ENCODE data around the gene DBH.
A peak's percentile ranks its signal among the peaks of the same experiment; 100 is the strongest.

Gene DBH

GRCh38 chr9:133685653-133686609, 49.8 kb downstream of the DBH start:
- no peak for DNase-seq

GRCh38 chr9:133686642-133687575, 50.7 kb downstream of the DBH start:
- DNase-seq: no peak

- no peak for DNase-seq
These were observed 51.9 kb downstream of the DBH start for GRCh38 chr9:133687856-133688761.

DNA sequence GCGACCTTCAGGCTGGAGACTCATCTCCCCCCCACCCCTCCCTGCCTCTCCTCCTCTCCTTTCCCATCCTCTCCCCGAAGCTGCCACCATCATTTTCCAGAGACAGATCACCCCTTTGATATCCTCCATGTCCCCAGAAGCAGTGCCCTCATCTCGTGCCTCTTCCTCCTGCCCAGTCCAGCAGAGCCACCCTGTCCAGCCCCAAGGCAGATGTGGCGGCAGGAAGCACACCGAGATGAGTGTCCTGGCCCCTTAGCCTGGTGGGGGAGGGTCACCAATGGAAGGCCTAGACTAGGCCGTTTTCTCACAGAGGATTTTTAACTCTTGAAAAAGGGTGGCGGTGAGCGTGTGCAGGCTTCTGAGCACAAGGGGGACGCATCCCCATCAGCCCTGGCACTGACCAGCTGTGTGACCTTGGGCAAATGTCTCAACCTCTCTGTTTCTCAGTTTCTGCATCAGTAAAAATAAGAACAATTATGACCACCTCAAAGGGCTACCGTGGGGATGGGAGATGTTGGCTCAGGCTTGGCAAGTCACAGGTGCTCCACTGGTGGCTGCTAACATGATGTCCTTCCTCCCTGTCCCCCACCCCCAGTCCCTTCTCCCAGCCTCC, 53.1 kb downstream of the DBH start:
- no peak for DNase-seq

GRCh38 chr9:133690081-133690561, 54.0 kb downstream of the DBH start:
- no peak for DNase-seq

- DNase-seq: no peak
These were observed 55.0 kb downstream of the DBH start for GRCh38 chr9:133691191-133691590.

- DNase-seq: peak; percentile 23
These were observed 55.6 kb downstream of the DBH start for GRCh38 chr9:133691626-133692363.

DNA sequence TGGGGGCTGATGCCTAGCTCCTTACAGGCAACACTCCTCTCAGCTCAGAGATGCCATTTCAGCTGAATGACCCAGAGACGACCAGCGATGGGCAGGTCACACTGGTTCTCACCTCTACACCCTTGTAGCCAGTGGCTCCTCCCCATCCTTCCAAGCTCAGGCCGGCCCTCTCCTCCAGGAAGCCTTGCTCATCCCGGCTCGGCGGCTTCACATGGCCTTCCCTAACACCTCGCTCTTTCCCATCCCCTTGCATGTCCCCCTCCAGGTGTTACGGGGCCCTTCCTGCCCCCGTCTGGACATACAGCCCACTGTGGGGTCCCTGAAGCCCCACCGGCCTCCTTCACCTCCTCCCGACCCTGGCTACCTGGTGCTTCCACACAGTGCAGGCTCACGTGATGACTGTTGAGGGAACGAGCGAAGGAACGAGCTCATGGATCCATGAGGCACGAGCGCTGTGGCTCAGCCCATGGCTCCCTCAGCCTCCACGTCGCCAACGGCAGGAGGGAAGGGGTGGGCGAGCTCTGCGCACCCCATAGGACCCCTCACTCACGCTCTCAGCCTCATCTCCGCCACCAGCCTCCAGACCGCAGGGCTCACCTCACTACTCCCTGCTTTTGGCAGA, 56.3 kb downstream of the DBH start:
- DNase-seq: no peak

DNA sequence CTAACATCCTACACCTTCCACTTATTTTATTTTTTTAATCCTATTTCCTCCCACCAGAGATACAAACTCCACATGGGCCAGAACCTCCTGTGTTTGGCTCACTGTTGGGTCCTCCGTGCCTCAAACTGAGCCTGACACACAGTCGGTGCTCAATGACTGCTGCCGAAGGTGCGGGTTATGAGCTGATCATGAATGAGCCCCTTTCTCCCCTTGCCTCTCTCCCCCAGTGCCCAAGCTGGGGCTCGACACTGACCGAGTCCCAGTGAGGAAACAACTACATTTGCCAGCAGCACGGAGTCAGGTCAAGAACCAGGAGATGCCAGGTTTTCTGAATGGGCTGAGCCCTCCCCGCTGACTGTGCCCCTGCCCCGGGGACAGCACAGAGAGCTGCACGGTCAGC, 57.0 kb downstream of the DBH start:
- no peak for DNase-seq

DNA sequence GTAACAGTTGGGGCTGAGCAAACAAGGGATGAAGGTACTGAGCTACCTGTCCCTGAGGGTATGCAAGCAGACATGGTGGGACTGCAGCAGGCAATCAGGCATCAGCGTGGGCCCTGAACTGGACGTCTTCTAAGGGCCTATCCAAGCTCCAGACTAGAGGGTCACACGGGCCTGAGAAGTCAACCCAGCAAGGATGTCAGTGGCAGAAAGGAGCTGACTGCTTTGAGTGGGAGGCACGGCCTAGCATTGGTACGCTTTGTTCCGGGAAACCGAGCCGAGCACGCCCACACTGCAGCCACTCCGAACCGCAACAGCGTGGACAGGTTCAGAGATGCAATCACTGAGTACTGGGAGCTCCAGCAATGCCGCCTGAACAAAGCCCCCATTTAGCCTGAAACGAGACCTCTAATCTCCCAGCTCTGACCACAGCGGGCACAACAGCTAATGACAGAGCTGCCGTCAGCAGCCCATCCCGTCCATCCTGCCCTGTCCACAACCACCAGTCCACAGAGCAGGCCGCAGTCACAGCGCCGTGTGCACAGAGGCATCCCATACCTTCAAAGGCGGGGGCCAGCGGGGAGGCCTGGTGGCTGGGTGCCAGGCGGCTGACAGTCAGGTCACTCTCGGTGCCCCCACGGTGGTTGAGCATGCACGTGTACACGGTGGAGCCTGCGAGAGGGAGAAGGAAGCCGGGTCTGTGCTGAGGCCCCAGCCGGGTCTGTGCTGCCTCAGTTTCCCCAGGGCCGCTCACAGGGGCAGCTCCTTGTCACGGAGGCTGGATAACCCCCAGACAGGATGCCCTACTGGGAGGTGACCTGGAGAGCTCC, 57.8 kb downstream of the DBH start:
- DNase-seq: no peak

DNA sequence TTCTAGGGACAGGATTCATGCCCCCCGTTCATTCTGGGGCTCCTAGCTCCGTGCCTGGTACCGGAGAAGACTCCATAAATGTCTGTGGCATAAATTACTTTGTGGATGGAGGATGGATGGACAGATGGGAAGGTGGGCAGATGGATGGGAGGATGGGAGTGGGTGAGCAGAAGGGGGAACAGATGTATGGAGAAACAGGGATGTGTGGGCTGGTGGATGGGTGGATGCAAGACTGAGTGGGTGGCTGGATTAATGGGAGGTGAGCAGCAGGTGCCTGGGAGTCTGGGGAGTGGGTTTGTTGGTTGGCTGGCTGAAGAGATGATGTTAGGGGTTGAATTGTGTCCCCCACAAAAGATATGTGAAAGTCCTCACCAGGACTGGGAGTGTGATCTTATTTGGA, 58.5 kb downstream of the DBH start:
- DNase-seq: no peak

DNA sequence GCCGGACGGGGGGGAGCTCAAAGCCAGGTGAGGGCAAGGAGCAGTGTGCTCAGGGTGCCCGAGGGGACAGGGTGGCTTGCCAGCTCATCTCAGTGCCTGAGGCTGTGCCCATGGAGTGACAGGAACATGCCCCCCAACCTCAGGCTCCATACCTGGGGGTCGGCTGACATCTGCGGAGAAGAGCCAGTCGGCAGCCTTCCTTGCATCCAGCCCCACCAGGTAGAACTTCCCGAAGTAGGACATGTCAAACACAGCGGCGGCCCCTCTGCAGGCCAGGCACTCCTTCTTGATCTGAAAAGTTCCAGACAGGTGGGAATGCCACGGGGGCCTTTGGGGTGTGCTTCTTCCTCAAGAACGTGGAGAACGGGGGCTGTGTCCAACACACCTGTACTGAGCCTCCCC, 59.9 kb downstream of the DBH start:
- no peak for DNase-seq

DNA sequence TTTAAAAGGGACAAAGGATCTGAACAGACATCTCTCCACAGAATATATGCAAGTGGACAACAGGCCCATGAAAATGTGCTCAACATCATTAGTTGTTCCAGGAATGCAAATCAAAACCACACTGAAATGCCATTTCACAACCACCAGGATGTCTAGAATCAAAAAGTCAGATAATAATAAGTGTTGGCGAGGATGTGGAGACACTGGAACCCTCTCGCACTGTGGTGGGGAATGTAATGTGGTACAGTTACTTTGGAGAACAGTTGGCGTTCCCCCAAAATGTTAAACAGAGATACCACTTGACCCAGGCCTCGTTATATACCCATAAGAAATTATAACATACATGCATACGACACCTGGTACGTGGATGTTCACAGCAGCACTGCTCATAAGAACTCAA, 63.4 kb downstream of the DBH start:
- DNase-seq: no peak

- no peak for DNase-seq
These were observed 64.7 kb downstream of the DBH start for GRCh38 chr9:133700819-133701320.

DNA sequence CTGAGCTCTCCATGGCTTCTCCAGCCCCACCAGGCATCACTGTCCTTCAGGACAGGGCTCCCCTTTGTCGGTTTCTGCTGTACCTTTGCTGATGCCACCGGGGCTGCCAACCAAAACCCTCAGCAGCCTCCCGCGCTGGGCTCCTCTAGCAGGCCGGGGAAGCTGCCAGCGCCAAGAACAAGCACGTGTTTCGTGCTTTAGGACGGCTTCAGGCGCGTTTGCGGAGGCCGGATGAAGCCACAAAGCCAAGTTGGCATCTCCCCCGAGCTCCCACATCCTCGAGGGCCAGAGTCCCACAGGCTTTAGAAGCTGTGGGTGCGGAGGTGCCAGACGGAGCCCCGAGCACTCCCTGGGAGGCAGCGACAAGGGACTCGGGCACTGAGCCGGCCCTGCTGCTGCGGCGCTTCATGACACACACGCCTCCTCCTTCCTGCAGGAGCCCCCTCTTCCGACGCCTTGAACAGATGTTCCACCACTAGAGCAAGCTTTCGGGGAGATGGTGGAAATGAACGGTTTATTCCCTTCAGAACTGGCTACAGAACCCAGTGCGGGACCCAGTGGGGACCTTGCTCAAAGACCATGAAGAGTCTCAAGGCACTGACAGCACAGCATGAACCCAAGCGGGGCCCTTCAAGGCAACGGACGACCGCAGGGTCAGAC, 65.3 kb downstream of the DBH start:
- no peak for DNase-seq

DNA sequence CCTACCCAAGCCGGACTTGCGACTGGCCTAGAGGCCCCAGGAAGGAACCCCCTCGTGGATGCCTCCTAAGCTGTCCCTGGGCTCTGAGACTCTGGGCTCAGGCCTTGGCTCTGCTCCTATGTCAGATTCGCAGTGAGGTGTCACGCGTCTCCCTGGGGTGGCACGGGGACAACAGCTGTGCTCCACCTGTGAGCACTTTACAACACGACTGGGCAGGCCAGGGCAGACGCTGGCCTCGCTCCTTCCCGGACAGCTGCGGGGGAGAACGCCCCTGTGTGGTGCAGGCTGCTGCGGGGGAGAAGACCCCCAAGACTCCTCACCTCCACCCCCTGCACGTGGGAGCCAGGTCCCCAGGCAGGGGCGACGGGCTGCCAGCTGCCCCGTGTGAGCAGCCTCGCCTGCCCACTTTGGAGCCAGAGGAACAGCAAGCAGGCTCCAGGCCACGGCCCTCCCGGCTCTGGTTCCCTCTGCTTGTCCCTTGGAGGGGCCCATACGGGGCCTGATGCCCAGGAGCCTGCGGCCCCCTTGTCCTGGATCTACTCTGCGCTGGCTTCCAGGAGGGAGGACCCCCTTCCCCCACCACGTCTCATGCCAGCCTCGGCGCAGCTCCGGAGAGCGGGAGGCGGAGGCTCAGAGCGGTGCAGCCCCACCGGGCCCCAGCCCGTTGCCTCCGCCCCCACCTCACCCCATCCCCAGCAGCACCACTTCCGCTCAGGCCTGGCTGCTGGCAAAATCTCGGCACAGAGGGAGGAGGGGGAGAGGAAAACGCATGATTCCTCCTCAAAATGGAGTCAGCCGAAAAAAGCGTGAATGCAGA, 66.0 kb downstream of the DBH start:
- no peak for DNase-seq

DNA sequence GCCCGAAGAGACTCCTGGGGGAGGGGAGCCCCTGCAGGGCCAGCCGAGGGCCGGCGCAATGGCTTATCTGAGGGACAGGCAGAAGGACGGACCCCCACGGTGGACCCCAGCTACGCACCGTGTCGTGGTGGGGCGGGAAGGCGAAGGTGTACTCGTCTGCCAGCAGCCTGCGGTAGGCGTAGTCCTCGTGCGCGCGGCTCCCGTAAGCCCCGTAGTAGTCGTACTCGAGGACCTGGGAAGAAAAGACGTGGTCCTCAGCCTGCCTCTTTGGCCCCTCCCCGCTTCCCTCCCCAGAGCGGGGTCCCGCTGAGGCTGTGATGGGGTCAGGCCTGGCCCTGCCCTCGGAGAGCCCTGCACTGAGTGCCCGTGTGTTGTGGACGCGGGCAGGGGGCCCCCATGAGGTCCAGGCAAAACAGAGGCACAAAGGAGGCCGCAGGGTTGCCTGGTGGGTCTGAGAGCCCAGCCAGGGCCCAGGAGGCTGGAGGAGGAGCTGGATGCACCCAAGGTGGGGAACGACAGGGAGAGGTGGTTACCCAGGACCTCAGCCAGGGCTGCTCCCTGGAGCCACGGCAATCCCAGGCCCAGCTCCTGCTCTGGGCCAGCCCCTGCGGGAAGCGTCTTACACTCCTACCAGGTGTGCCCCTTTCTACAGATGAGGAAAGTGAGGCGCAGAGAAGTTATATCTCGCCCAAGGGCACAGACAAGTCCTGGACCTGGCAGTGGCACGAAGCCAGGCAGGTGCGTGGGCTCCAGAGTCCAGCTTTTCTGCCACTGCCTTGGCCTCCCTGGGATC, 66.8 kb downstream of the DBH start:
- no peak for DNase-seq
